ENCODE data around the gene RRAS2. TPM values are rescaled to one million over a fixed set of nuclear protein-coding genes. Genes with fewer than 3 reads are reported as not detected.

The RRAS2 gene
- total RNA-seq, 1 donor from 2014 or later = 89.6 TPM

DNA sequence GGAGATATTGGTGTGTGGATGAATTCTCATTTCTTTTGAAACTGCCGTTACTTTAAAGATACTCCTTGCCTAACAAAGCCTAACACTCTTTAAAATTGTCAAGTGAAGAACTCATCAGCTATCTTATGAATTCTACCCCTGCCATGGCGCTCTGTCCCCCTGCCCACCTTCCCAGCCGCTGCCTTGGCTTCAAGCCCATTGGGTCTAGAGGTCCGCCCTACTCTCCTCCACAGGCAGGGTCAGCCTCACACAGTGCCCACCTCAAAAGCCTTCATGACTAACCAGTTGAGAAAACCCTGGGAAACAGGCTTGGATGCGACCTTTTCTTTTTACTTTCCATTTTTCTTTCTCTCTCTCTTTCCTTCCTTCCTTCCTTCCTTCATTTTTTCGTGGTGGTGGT lies 128.6 kb downstream of the RRAS2 start:
- DNase-seq (ENCODE audit: extremely low read depth, low read depth, low spot score) = no peak

DNA sequence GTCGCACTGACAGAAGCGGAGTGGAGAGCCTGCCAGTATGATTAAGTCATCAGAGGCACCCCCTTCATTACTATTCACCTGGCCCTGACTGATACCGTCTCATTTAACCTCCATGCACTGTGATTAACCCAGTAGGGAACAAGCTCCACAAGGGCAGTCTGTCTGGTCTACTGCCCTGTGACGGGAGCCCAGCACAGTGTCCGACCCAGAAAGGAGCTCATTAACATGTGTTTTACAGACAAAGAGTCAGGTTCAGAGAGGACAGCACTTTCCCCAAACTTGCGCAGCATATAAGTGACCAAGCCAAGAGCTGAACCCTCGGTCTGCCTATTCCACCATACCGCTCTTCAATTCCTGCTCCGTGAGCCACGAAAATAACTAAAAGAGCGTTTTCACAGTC lies 129.5 kb downstream of the RRAS2 start:
- DNase-seq (ENCODE audit: extremely low read depth, low read depth, low spot score) = no peak

DNA sequence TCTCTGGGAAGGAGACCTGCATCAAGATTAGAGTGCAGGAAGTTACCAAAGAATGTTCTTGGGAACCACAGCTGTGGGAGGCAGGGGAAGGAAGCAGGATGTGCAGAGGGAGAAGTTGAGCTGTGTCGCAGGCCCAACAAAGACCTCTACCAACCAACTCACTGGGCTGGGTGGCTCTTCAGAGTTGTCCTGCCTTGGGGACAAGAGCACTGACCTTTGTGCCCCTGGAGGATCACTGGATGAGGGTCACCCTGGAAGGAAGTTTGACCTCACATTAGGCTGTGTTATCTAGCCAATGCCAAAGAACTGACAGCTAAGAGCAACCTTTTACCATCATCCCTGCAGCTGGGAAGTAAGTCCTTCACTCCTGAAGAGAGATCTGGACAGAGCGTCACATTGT lies 130.6 kb downstream of the RRAS2 start:
- no peak for DNase-seq (ENCODE audit: extremely low read depth, low read depth, low spot score)

Other genes with a start within 250 kb of the RRAS2 start
- gene COPB1, start 140.6 kb upstream of the RRAS2 start, total RNA-seq = 162 and 184 TPM in 2 replicates
- 152 and 159 TPM in 2 replicates for gene PSMA1, start 161.2 kb upstream of the RRAS2 start, total RNA-seq